Stimulated activated CD4-positive, alpha-beta T cell treated with anti-CD3 and anti-CD28 coated beads, TNF-alpha, amount 100 ng/mL, for 4 hours (primary cell): Measurements from ENCODE around the gene HSPA2.
A peak's percentile ranks its signal among the peaks of the same experiment; 100 is the strongest.

Experiments
- DNase-seq, 3 experiments: peaks; one replicate each; pipeline ENCODE4 v3.0.0-alpha.2; 2020; ENCODE audit warnings: low read depth in 3 of 3

HSPA2 gene

DNA sequence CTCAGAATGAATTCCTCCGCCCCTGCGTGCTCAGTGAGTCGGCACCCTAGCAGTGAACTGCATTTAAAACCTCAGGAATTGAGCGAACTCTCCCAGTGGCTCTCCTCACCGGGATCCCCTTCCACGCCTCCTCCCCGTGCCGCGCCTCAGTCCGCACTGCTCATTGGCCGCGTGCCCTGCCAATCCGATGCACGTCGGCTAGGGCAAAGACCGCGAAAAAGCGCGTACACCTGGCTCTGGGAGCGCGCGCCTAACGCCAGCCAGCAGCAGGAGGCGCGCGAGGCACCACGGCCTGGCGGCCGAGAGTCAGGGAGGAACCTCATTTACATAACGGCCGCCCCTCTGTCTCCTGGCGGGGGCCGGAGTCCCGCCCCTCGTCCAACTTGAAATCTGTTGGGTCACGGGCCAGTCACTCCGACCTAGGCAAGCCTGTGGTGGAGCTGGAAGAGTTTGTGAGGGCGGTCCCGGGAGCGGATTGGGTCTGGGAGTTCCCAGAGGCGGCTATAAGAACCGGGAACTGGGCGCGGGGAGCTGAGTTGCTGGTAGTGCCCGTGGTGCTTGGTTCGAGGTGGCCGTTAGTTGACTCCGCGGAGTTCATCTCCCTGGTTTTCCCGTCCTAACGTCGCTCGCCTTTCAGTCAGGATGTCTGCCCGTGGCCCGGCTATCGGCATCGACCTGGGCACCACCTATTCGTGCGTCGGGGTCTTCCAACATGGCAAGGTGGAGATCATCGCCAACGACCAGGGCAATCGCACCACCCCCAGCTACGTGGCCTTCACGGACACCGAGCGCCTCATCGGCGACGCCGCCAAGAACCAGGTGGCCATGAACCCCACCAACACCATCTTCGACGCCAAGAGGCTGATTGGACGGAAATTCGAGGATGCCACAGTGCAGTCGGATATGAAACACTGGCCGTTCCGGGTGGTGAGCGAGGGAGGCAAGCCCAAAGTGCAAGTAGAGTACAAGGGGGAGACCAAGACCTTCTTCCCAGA is at the start of gene HSPA2:
Gene HSPA2, plus strand, starts transcription at position 534 of the 995 bp plus-strand sequence. Its CDS starts 109 bp downstream, at position 643.
- peak; percentile 86 to 89 (median 87) for DNase-seq

DNA sequence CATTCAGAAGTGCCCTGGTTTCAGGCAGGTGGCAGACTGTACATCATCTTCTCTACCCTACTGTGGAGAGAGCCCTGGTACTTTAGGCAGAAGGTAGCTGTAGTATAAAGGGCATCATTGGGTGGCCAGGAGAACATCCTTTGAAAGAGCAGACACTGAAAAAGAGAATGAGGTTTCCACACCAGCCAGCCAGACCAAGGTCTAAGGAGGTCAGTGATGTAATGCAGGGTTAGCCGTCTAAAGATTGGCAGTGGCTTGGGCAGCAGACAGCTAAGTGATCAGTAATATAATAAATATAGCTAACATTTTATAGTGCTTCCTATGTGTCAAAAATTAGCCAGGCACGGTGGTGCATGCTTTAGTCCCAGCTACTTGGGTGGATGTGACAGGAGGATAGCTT is 48.9 kb upstream of the HSPA2 start:
- no peak for DNase-seq

DNA sequence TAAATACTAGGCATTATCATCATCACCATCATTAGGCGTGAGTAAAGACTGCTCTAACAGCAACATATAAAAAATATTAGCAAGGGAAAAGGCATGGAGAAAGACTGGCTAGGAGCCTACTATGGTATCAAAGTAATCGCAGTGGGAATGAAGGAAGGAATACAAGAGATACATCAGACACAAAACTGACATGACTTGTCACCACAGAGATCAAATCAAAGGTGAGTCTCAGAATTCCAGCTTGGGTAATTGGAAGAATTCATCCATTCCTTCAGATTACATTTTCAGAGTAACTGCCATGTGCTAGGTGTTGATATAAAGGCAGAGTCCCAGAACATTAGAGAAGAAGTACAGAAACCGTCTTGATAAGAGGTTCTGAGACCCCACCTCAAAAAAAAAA is 47.1 kb upstream of the HSPA2 start:
- DNase-seq = no peak

DNA sequence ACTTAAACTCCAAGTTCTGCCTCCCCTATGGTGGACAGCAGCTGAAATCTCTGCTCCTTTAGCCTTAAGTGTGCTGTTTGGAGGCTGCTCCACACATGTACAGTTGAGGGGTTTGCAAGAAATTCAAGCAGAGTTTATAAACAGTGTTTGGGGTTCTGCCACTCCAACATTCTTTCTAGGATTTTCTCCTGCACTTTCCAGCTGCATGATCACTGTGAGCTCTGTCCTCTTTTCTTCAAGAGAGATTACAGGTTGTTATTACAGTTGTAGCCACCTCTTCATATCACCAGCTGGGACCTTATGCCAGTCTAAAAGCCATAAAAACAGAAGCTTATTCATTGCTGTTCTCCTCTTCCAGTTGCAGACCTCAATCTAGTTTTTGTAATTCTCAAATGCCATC is 45.3 kb upstream of the HSPA2 start:
- DNase-seq = no peak

DNA sequence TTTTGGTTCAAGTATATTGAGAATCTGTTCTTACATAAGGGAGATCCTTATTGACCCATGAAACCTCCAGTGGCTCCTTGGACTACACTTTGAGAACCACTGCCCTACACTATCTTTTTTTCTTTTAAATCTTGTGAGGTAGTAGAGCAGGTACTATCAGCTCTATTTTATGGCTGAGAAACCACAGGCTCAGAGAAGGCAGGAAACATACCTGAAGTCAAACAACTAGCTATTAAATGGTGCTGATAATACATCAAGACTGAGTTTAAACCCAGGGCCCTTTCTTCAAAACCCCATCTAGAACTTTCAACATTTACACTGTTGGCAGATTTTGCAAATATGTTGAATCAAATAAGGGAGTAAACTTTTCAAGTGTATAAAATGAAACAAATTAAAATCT is 43.8 kb upstream of the HSPA2 start:
- no peak for DNase-seq

DNA sequence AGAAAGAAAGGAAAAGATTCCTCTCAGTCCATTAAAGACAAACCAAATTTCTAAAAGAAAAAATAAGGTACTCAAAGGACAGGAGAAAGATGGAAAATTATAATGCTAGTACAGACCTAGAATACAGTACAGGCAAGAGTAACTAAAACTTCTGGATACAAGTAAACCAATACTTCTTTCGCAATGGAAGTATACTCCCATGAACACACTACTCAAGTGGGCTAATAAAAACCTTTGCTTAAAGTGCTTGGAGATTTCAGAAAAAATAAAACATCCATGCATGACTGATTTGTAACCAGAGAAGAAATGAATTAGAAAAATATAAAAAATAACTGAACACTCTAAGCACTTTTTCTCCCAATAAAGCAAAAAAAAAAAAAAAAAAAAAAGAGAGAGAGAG is 40.5 kb upstream of the HSPA2 start:
- DNase-seq = no peak

DNA sequence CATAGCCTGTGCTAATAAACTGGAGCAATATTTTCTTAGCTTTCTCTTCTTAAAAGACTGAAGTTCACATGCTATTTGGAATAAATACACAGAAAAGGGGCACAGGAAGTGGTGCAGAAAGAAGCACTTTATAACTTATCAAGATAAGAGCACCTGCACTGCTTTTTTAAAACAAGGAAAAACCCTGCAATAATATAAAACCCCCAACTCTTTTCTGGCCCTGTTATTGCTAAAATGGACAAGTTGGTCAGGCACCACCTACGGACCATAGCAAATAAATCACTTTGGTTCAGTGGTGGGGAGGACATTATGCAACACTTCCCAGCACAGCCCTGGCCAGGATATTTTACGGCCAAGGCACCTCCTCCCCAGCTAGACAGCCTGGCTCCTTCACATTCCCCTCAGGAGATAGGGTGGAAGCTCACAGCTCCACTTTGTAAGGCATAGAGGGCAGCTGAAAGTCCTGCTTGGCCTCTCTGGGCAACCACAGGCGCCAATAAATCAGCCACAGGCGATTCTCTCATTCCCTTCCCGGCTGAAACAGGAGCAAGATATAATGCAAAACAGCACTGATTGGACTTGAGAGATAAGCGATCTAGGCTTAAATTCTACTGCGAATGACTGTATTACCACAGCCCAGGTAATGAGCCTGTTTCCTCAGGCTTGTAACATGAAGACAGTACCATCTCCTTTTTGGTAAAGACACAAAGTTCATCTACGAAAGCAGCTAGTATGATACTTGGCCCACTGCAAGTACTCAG is 39.0 kb upstream of the HSPA2 start:
- no peak for DNase-seq

DNA sequence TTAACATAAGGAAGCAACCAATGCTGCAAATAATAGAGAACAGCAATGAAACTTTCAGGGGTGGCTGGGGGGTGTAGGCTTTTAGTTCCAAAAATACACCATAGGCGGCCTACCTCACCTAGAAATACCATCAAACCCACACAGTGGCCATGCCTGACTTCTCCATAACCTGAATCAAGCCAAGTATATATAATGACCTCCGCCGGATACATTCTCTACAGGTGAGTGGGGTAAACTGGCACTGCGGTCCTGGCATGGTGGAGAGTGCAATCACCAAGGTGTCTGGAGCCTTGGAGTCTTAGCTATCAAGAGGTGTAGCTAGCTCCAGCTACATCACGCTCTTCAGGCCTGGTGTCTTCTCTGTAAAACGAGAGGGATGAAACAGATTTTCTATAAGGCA is 38.1 kb upstream of the HSPA2 start:
- no peak for DNase-seq

DNA sequence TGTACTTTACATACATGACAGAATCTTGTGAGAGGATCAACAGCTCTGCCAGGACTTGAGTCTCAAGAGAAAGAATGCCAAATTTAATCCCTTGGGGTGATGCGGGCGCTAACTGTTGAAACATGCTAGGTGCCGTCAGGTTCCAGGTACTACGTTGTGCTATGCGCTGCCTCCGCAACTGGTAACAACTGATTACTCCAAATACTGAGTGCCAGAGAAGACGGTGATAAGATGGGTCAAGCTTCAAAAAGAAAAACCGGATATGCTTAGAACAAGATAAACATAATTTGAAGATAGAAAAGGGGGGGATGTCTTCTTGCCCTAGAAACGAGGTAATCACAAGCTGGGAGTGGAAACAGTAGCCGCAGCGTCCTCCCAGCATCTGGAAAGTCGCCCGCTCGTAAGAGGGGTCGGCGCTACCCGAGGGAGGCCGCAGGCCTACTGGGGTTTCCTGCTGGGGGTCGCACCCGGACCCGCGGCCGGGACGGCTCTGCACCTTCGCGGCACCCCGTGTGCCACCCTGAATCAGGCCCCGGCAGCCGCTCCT is 37.6 kb upstream of the HSPA2 start:
- no peak for DNase-seq

DNA sequence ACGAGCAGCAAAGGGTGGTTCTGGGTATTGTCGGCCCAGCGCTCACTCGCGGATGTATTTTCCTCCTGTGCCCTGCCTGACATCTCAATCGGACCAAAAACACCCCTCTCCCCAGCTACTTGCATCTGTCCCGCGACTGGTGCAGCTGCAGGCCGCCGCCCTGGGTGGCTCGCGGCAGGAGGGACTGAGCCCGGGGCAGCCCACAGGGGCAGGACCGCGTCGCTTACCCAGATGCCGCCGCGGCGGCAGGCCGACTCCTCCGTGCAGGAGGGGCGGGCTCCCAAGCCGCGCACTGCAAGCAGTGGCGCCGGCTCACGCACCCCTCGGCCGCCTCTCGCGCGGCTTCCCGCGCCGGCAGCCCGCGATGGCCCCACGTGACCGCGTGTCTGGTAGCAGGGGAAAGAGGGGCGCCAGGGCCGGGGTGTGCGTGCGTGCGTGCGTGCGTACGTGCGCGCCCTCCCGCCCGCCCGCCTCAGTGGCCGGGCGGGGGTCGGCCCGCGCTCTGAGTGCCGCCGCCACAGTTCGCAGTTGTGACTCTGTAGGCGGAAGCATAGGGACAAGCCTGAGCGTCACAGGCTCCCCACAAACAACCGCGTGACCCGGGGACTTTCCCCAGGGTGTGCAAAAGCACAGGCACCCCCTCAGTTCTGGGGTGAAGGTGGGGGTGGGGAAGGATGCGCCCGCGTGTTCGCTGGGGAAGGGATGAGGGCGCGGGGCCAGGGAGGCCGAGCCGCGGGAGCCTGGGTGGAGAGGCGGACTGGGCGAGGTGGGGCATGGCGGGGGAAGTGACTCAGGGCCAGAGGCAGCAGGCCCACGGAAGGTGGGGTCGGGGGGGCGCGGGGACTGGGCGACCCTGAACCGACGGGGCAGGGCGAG is 36.9 kb upstream of the HSPA2 start, which contains the start of gene ZBTB25:
Gene ZBTB25, minus strand, starts transcription at position 405 of the 876 bp plus-strand sequence. CDS start 13,305 bp downstream, outside the sequence.
- peak; percentile 80 to 92 (median 90) for DNase-seq

DNA sequence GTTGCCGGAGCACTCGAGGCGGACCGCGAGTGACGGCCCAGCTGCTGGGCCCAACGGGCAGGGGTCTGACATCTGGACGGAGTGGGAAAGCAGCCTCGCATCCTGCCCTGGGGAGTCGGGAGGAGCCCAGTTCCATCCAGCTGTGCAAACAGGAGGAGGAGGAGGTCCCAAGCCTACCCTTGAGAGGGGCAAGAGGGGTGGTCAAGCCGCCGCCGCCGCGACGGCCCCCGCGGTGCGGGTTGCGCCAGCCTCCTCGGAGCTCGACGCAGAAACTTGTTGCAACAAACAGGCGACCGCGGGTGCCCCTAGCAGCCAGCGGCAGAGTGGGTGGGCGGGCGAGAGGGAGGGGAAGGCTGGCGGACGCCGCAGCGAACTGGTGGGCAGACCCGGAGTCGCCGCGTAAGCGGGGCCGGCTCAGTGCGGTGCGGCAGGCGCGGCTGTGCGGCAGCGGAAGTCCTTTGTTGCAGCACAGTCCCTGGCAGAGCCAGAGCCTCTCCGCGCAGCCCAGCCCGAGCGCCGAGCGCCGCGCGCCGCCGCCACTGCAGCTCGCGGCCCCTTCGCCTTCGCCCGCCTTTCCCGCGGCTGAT is 36.1 kb upstream of the HSPA2 start, which contains the start of gene ZBTB1:
Gene ZBTB1, plus strand, starts transcription at position 461 of the 587 bp plus-strand sequence. CDS start 16,735 bp downstream, outside the sequence.
- DNase-seq = peak; percentile 75 to 78 (median 77)

DNA sequence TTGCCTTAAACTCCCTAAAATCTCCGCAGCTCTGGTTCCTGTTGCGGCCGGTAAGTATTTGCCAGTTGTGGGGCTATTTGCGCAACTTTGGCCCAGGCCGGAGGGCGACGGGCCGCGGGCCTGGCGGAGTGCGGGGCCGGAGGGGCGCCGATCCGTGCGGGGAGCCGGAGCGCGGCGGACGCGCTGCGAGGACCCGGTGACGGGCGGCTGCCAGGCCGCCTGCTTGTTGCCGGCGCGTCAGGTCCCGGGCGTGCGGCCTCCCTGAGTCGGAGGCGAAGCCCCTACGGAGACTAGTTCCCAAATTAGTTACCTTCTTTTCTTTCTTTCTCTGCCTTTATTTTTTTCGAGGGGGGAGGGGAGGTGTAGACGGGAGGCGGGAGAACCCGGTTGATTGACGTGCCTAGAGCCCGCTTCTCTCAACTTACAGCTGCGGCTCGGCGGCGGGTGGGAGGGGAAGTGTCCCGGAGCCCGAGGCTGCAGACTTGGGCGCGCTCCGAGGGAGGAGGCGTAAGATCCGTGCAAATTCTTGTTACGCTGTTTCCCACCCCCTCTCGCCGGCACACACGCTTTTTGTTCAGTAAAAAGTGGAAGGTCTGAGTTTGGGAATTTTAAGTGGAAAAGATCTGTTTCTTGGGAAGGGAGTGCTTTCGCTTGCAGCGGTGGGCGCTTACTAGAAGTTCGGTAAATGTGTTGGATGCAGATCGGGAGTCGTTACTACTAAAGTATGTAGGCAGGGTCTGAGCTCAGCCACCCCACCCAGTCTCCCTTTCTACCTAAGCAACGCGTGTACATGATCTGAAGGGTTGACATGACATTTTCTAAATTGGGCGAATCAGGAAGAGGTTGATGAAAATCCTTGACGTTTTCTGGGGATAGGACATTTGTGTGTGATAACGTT is 35.4 kb upstream of the HSPA2 start:
- DNase-seq = peak; percentile 69 to 75 (median 74)

DNA sequence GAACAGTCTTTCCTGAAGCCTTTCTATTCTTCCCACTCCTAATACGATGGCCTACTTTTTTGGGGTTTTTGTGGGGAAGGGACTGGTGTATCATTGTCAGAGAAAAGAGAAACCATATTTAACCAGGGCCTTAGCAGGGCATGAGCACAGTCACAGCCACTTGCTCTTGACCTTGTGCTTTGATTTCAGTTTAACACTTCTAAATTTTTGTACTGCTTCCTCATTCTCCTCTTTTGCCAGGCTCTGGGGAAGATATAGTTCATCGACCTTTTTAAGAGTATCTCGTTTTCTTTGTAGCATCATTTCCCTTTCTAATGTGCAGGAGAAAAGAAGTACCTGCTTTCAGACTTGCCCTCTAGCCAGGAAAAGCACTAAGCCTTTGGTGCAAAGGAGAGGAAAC is 33.8 kb upstream of the HSPA2 start:
- no peak for DNase-seq

DNA sequence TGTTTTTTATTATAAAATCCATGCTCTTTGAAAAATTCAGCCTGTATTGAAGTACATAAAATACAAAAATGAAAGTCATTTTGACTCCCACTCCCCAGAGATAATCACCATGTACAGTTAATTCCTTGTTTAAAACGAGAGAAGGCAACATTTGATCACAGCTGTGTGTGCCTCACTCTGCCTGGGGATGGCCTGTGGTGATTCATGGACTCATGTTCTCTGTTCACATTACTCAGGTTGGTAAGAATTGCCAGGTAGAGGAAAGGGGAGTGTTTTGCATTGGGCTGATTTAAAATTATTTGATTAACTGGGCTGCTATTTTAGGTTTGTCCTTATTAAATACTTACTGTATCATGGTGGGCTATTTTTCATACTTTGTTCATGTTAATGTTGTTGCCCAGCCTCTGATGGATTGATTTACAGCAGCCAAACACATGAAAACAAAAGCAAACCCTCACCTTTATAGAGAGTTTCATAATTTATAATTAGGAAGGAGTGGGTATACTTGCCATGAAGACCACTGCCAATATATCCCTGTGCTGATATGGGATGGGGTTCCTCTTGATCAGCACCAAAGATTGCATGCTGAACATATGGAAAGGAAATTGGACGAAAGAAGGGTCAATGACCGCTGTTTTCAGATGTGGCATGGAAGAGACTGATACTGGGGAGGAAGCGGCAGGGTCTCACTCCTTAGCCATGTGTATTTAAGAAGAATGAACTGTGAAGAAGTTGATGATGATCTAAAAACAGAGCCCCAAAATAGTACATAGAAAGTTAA is 33.0 kb upstream of the HSPA2 start:
- DNase-seq = no peak

DNA sequence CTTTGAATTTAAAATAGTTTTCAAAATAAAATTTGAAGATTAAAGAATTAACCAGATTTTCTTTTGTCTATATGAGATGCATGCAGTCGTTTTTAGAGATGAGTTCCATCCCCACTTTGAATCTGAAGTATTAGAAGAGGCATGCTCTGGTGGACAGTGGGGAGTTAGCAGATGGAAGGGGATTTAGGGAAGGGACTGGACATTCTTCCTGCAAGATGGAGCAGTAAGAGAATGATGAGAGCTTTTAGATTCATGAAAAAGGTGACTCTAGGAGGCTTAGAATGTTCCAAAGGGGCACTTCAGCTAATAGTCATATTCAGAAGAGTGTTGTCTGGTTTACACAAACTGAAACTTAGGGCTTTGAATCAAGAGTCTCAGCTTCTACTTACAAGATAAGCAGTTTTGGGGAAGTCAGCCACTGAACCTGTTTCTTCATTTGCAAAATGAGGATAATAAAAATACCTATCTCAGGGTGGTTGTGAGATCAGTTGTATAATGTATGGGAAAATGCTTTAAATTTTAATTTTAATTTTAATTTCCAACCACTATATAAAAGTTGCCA is 32.2 kb upstream of the HSPA2 start:
- no peak for DNase-seq

DNA sequence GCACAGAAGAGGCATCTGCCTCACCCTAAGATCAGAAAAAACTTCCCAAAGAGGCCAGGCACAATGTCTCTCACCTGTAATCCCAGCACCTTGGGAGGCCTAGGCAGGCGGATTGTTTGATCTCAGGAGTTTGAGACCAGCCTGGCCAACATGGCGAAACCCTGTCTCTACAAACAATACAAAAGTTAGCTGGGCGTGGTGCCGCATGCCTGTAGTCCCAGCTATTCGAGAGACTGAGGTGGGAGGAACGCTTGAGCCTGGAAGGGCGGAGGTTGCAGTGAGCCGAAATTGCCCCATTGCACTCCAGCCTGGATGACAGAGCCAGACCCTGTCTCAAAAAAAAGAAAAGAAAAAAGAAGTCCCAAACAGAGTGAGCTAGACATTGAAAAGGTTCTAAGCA is 31.5 kb upstream of the HSPA2 start:
- no peak for DNase-seq

DNA sequence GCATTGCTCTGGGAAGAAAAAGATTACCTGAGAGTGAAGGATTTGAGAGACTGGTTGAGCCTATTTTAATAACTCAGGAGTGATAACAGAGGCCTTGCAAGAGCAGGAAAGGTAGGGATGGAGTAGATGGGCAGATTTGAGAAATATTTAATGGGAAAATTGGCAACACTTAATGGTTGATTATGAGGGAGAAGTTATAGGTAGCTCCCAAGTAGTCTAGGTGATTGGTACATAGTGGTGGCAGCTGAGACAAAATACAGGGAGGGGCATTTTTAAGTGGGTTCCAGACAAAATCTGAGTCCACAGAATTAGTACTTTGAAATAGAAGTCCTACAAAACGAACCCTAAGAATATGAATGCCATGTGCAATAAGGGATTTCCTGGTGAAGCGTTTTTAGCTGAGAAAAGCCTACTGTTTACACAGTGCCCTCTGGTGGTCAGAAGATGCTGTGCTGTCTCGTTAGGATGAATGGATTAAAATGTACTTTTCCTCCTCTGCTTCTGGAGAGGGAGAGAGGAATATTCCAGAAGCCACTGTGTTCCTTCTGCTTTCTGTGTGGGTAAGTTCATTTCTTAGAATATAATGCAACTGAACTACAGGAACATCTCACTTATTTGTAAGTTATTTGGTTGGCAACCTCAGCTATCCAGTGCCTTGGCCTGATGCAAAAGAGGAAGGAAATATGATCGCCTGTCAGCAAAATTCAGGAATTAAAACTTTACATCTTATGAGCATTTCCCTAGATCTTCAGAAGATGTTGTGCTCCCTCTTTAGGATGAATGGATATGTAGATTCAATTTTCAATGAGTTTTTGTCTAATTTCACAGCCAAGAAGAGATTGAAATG is 29.5 kb upstream of the HSPA2 start:
- peak in 2 of 3 experiments; percentile 24 to 55 for DNase-seq

DNA sequence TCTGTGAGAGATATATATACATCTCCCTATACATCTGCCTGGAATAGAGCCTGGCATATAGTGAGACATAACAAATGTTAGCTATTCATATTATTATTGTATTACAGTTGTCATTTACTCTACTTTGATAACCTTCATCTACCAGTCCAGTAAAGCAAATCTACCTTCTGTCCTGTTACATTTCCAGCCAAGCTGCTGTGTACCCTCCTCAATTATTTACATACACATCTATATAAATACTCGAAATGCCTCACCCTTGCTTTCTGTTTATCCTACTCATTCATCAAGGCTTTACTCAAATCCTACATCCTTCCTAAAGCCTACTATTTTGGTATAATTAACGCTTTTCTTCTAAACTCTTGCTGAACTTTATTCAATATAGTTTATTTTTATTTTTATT is 27.3 kb upstream of the HSPA2 start:
- DNase-seq = no peak
